ENCODE results near the gene PHACTR4.
"Not testable (repeated sequence)": the region's sequence is repeated elsewhere in the genome, so short reads cannot be mapped to it uniquely, and the experiment has no call there.

PHACTR4 gene

GRCh38 chr1:28470146-28470545 is 100.6 kb downstream of the PHACTR4 start:
- TF ChIP-seq ZNF560 (tag by site-specific recombination; IDR thresholded peaks at IDR 0.05; ENCODE audit: borderline replicate concordance) (no peak), PRDM10 (tag by site-specific recombination; IDR thresholded peaks at IDR 0.05) (peak; percentile 89)
- POLR2A ChIA-PET: no interaction called here

GRCh38 chr1:28479497-28479896 is 110.0 kb downstream of the PHACTR4 start:
- H3K4me3 ChIP-seq (ENCODE audit: low read depth, low read length); CTCF ChIA-PET; H3K4me1 ChIP-seq (ENCODE audit: control insufficient read depth, insufficient read depth, low read length); H3K9me3 ChIP-seq (ENCODE audit: control insufficient read depth, insufficient read depth, low read depth, low read length); H3K27ac ChIP-seq (ENCODE audit: extremely low read depth, low read depth, low read length): not testable (repeated sequence)
- H3K36me3 ChIP-seq (ENCODE audit: control insufficient read depth in 2 of 2, insufficient read depth in 1 of 2, low read length in 2 of 2): peaks cover 69 to 74% of the 10 kb centered on the region in 2 experiments
- POLR2A ChIA-PET: interaction anchor here (0.7 to 0.9 kb wide), 2 partner anchors 26 to 102 kb away, joined by 4 to 6 read pairs; partner anchors contain the start of gene RCC1
- TF ChIP-seq KLF17 (tag by site-specific recombination; IDR thresholded peaks at IDR 0.05): peak; percentile 58; the same call in 1 of the 2 replicates
- TF ChIP-seq KLF1 (tag by site-specific recombination; IDR thresholded peaks at IDR 0.05): peak; percentile 99
- peak; percentile 38; the same call in 1 of the 2 replicates for TF ChIP-seq EGR2 (tag by site-specific recombination; IDR thresholded peaks at IDR 0.05; ENCODE audit: low read depth)
- peak; percentile 72; the same call in 1 of the 2 replicates for TF ChIP-seq KLF7 (tag by site-specific recombination; IDR thresholded peaks at IDR 0.05; ENCODE audit: borderline replicate concordance)

More at GRCh38 chr1:28470146-28470545, 100.6 kb downstream of the PHACTR4 start:
- CTCF ChIA-PET: interaction anchor here (0.9 to 1.2 kb wide), 2 partner anchors 60 to 110 kb away, joined by 4 read pairs; no protein-coding TSS in a partner anchor
- H3K27ac ChIP-seq (ENCODE audit: extremely low read depth, low read depth, low read length): no peak overlapping the region
- H3K9me3 ChIP-seq (ENCODE audit: control insufficient read depth, insufficient read depth, low read depth, low read length): no peaks in the 10 kb centered on the region
- H3K4me3 ChIP-seq (ENCODE audit: low read depth, low read length): no peak overlapping the region
- no peaks in the 10 kb centered on the region for H3K4me1 ChIP-seq (ENCODE audit: control insufficient read depth, insufficient read depth, low read length)
- H3K36me3 ChIP-seq (ENCODE audit: control insufficient read depth in 2 of 2, insufficient read depth in 1 of 2, low read length in 2 of 2): peaks cover 22 to 57% of the 10 kb centered on the region in 2 experiments

- peaks cover 75% of the 10 kb centered on the region in 2 experiments for H3K36me3 ChIP-seq (ENCODE audit: control insufficient read depth in 2 of 2, insufficient read depth in 1 of 2, low read length in 2 of 2)
- POLR2A ChIA-PET: interaction anchor here (0.6 to 0.9 kb wide), 2 partner anchors 25 to 396 kb away, joined by 4 to 6 read pairs; partner anchors contain the start of gene RCC1
- no peak for TF ChIP-seq ZNF416 (tag by site-specific recombination; IDR thresholded peaks at IDR 0.05)
- TF ChIP-seq KLF9 (tag by site-specific recombination; IDR thresholded peaks at IDR 0.05; ENCODE audit: low read depth): no peak
- no peak for TF ChIP-seq TCF7L2 (IDR thresholded peaks at IDR 0.05; ENCODE audit: borderline replicate concordance, low read depth, low read length)
- TF ChIP-seq ZSCAN18 (tag by site-specific recombination; IDR thresholded peaks at IDR 0.05): no peak
- no peak for TF ChIP-seq ZNF280C (tag by site-specific recombination; IDR thresholded peaks at IDR 0.05)
- no peak for TF ChIP-seq SP2 (tag by site-specific recombination; IDR thresholded peaks at IDR 0.05)
- TF ChIP-seq ZNF777 (tag by site-specific recombination; IDR thresholded peaks at IDR 0.05; ENCODE audit: borderline replicate concordance): no peak
- no peak for TF ChIP-seq ZNF302 (tag by site-specific recombination; IDR thresholded peaks at IDR 0.05; ENCODE audit: low read depth)
- no peak for TF ChIP-seq ZNF221 (tag by site-specific recombination; IDR thresholded peaks at IDR 0.05; ENCODE audit: borderline replicate concordance)
- no peak for TF ChIP-seq ZNF184 (tag by site-specific recombination; IDR thresholded peaks at IDR 0.05)
- TF ChIP-seq ZNF19 (tag by site-specific recombination; IDR thresholded peaks at IDR 0.05; ENCODE audit: low read depth): no peak
- no peak for TF ChIP-seq ZNF239 (tag by site-specific recombination; IDR thresholded peaks at IDR 0.05)
- no peak for TF ChIP-seq ZBTB49 (tag by site-specific recombination; IDR thresholded peaks at IDR 0.05; ENCODE audit: low read depth)
- no peak for TF ChIP-seq ZNF677 (tag by site-specific recombination; IDR thresholded peaks at IDR 0.05)
These were observed 110.8 kb downstream of the PHACTR4 start for GRCh38 chr1:28480308-28480707.

More at GRCh38 chr1:28480308-28480707, 110.8 kb downstream of the PHACTR4 start:
- Histone ChIP-seq H3K27ac (ENCODE audit: extremely low read depth, low read depth, low read length) (no peak overlapping the region), H3K4me3 (ENCODE audit: low read depth, low read length) (no peak overlapping the region), H3K9me3 (ENCODE audit: control insufficient read depth, insufficient read depth, low read depth, low read length) (no peaks in the 10 kb centered on the region), H3K4me1 (ENCODE audit: control insufficient read depth, insufficient read depth, low read length) (no peaks in the 10 kb centered on the region)
- CTCF ChIA-PET: no interaction called here

Data from HEK293 (cell line).